PC-3 (cell line): ENCODE data around the gene NFATC1. TPM values are rescaled to one million over a fixed set of nuclear protein-coding genes. Genes with fewer than 3 reads are reported as not detected.

Source experiments
- ATAC-seq: fragments of 200-7000 bp; cut with Tn5 transposase; 2 replicates; pipeline ENCODE4 v1.9.1; 2020; ENCODE audit warnings: mild to moderate bottlenecking, moderate library complexity
- Bru-seq: library from RNA; stranded (reverse); fragments of 400-500 nt; gene quantifications from one replicate; lab custom pipeline; 2021; lab: Mats Ljungman, UMichigan
- BruChase-seq, 2 experiments: library from RNA; stranded (reverse); fragments of 400-500 nt; gene quantifications; one replicate each; lab custom pipeline; 2021; lab: Mats Ljungman, UMichigan
- BruUV-seq: library from RNA; stranded (reverse); fragments of 400-500 nt; replicated peaks from 2 replicates; lab custom pipeline; 2021; lab: Mats Ljungman, UMichigan
- CTCF ChIA-PET: fragments of 300-600 bp; sonication (Branson Sonifier 250); formaldehyde crosslinking; loops from one replicate; lab custom pipeline; 2022; ENCODE audit warnings: antibody characterized with exemption; lab: Charles Lee
- POLR2A ChIA-PET: fragments of 300-600 bp; sonication (Branson Sonifier 250); formaldehyde crosslinking; loops from one replicate; lab custom pipeline; 2022; ENCODE audit warnings: antibody characterized with exemption; ENCODE audit not compliant: unreplicated experiment; lab: Charles Lee
- DNase-seq: peaks from one replicate; pipeline ENCODE4 v3.0.0-alpha.2; 2015
- H2AFZ ChIP-seq: fragments of 300-600 bp; sonication (generic); 2 replicates; pipeline ENCODE4 v1.6.0; 2016; ENCODE audit warnings: antibody characterized with exemption, low read length
- H3F3A ChIP-seq: fragments of 300-600 bp; sonication (generic); one replicate; pipeline ENCODE4 v1.6.0; 2017; ENCODE audit warnings: antibody characterized with exemption, low read length, control low read depth, mild to moderate bottlenecking; ENCODE audit not compliant: unreplicated experiment
- H3K27ac ChIP-seq: fragments of 300-600 bp; sonication (generic); 2 replicates; pipeline ENCODE4 v1.5.1; 2016; ENCODE audit warnings: mild to moderate bottlenecking, low read length
- H3K27me3 ChIP-seq: fragments of 300-600 bp; sonication (generic); 2 replicates; pipeline ENCODE4 v1.6.1; 2016; ENCODE audit warnings: low read length, mixed read lengths
- H3K36me3 ChIP-seq: fragments of 300-600 bp; sonication (generic); 2 replicates; pipeline ENCODE4 v1.6.1; 2016; ENCODE audit warnings: low read depth, mixed run types, low read length, mixed read lengths
- H3K4me1 ChIP-seq: fragments of 300-600 bp; sonication (generic); 2 replicates; pipeline ENCODE4 v1.5.1; 2016; ENCODE audit warnings: low read length; ENCODE audit not compliant: insufficient read depth
- H3K4me2 ChIP-seq: fragments of 300-600 bp; sonication (generic); 2 replicates; pipeline ENCODE4 v1.6.0; 2016; ENCODE audit warnings: low read length
- H3K4me3 ChIP-seq: fragments of 300-600 bp; sonication (generic); 2 replicates; pipeline ENCODE4 v1.5.1; 2016; ENCODE audit warnings: mild to moderate bottlenecking, low read length, mixed read lengths
- H3K79me2 ChIP-seq: fragments of 300-600 bp; sonication (generic); 2 replicates; pipeline ENCODE4 v1.6.1; 2017; ENCODE audit warnings: low read length, mixed read lengths
- H3K9ac ChIP-seq: fragments of 300-600 bp; sonication (generic); 2 replicates; pipeline ENCODE4 v1.6.0; 2016; ENCODE audit warnings: mild to moderate bottlenecking, low read length
- H3K9me2 ChIP-seq: fragments of 300-600 bp; sonication (generic); replicated peaks from 2 replicates; pipeline ENCODE4 v1.6.1; 2016; ENCODE audit warnings: mixed run types, low read length, mixed read lengths
- H3K9me3 ChIP-seq: fragments of 300-600 bp; sonication (generic); 2 replicates; pipeline ENCODE4 v1.6.1; 2016; ENCODE audit warnings: low read length, mixed read lengths
- H4K20me1 ChIP-seq: fragments of 300-600 bp; sonication (generic); 2 replicates; pipeline ENCODE4 v1.6.1; 2016; ENCODE audit warnings: low read length, mixed read lengths
- EZH2 ChIP-seq: fragments of 300-600 bp; sonication (generic); IDR thresholded peaks from one replicate; pipeline ENCODE4 v1.6.1; 2017; ENCODE audit warnings: antibody characterized with exemption, mild to moderate bottlenecking, low read length; ENCODE audit not compliant: unreplicated experiment
- EZH2phosphoT487 ChIP-seq: fragments of 300-600 bp; sonication (generic); IDR thresholded peaks from 2 replicates; pipeline ENCODE4 v1.6.1; 2018; ENCODE audit warnings: mild to moderate bottlenecking, antibody characterized with exemption, low read length, borderline replicate concordance
- intact Hi-C: fragments of 100-400 bp; cut with micrococcal nuclease; formaldehyde crosslinking; loops from 2 replicates; pipeline ENCODE4 v1.9.0; 2023
- long read RNA-seq: library from polyadenylated mRNA; unstranded; transcript quantifications from one replicate; pipeline ENCODE4 v2.0.0, GENCODE V29; 2021; ENCODE audit not compliant: unreplicated experiment
- total RNA-seq: library from RNA; depleted of rRNA; stranded (reverse); fragments of >200 nt; gene quantifications from 2 replicates; pipeline ENCODE4 v1.2.3, GENCODE V29; 2014; rRNA removed
- TF ChIP-seq, protein P1 (sequence below): fragments of 300-600 bp; sonication (generic); conservative IDR thresholded peaks from 2 replicates; pipeline ENCODE4 v1.5.1; 2017; ENCODE audit warnings: antibody characterized with exemption, low read depth, mild to moderate bottlenecking, low read length

Gene NFATC1
- total RNA-seq (5.9 and 9.8 TPM in 2 replicates), Bru-seq, nascent RNA (percentile 28 among the genes with signal in this experiment), BruChase-seq, experiment 1, labeled RNA remaining after a 6-hour chase (percentile 25 among the genes with signal in this experiment), BruChase-seq, experiment 2, labeled RNA remaining after a 2-hour chase (percentile 28 among the genes with signal in this experiment)
- long read RNA-seq, partial matches to known transcripts: 5 of 10 reads
- long read RNA-seq, other reads (novel, unspliced or antisense): 4 of 10 reads

DNA sequence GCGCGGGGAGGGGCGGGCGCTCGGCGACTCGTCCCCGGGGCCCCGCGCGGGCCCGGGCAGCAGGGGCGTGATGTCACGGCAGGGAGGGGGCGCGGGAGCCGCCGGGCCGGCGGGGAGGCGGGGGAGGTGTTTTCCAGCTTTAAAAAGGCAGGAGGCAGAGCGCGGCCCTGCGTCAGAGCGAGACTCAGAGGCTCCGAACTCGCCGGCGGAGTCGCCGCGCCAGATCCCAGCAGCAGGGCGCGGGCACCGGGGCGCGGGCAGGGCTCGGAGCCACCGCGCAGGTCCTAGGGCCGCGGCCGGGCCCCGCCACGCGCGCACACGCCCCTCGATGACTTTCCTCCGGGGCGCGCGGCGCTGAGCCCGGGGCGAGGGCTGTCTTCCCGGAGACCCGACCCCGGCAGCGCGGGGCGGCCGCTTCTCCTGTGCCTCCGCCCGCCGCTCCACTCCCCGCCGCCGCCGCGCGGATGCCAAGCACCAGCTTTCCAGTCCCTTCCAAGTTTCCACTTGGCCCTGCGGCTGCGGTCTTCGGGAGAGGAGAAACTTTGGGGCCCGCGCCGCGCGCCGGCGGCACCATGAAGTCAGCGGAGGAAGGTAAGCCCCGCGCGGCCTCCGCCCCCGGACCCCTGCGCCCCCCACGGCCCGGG, at the start of gene NFATC1:
NFATC1 (plus strand) TSS at position 170 of the 644 bp plus-strand sequence; CDS start at position 465, 295 bp downstream.
- peak within 1 kb of the TSS; percentile 73 for H3K9ac ChIP-seq
- H3K79me2 ChIP-seq: no peaks in the 10 kb centered on the region

DNA sequence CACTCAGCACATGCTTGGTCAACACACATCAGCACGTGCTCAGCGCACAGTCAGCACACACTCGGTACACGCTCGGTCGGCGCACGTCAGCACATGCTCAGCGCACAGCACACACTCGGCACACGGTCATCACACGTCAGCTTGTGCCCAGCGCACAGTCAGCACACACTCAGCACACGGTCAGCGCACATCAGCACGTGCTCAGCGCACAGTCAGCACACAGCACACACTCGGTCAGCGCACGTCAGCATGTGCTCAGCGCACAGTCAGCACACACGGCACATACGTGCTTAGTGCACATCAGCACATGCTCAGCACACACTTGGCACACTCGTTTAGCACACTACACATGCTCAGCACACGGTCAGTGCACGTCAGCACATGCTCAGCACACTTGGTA, 49.7 kb upstream of the NFATC1 start:
- Histone ChIP-seq H3K9me3 (no peaks in the 10 kb centered on the region), H3K9ac (no peak overlapping the region), H4K20me1 (no peaks in the 10 kb centered on the region), H2AFZ (no peak overlapping the region), H3K4me1 (no peaks in the 10 kb centered on the region), H3K9me2 (no peaks in the 10 kb centered on the region), H3K27me3 (no peaks in the 10 kb centered on the region), H3K79me2 (no peaks in the 10 kb centered on the region), H3K4me3 (no peak overlapping the region), H3K27ac (no peak overlapping the region), H3F3A (no peaks in the 10 kb centered on the region), H3K4me2 (no peak overlapping the region), H3K36me3 (peaks cover 8% of the 10 kb centered on the region)
- ATAC-seq (no peak), DNase-seq (no peak)
- ChIA-PET CTCF (no interaction called here), POLR2A (no interaction called here)
- BruUV-seq: no TSS peak
- TF ChIP-seq, protein P1, sequence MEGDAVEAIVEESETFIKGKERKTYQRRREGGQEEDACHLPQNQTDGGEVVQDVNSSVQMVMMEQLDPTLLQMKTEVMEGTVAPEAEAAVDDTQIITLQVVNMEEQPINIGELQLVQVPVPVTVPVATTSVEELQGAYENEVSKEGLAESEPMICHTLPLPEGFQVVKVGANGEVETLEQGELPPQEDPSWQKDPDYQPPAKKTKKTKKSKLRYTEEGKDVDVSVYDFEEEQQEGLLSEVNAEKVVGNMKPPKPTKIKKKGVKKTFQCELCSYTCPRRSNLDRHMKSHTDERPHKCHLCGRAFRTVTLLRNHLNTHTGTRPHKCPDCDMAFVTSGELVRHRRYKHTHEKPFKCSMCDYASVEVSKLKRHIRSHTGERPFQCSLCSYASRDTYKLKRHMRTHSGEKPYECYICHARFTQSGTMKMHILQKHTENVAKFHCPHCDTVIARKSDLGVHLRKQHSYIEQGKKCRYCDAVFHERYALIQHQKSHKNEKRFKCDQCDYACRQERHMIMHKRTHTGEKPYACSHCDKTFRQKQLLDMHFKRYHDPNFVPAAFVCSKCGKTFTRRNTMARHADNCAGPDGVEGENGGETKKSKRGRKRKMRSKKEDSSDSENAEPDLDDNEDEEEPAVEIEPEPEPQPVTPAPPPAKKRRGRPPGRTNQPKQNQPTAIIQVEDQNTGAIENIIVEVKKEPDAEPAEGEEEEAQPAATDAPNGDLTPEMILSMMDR: no peak
- TF ChIP-seq EZH2phosphoT487 (no peak), EZH2 (no peak)
- intact Hi-C loops: no loop called here

More for the DNA sequence above, at the start of gene NFATC1:
- intact Hi-C loops: loop anchor here (5.0 kb wide), 1 partner anchor 131 kb away; no protein-coding TSS in a partner anchor
- Histone ChIP-seq H3F3A (no peaks in the 10 kb centered on the region), H3K4me2 (peak within 1 kb of the TSS; percentile 99), H4K20me1 (no peaks in the 10 kb centered on the region), H3K27ac (peak within 1 kb of the TSS; percentile 72), H3K4me1 (peaks cover 16% of the 10 kb centered on the region; the same call in 1 of the 2 replicates), H3K27me3 (no peaks in the 10 kb centered on the region), H3K9me2 (no peaks in the 10 kb centered on the region), H2AFZ (peak within 1 kb of the TSS; percentile 84), H3K36me3 (no peaks in the 10 kb centered on the region), H3K9me3 (no peaks in the 10 kb centered on the region), H3K4me3 (peak within 1 kb of the TSS; percentile 70)
- ATAC-seq (peak; percentile 41), DNase-seq (peak; percentile 59)
- TF ChIP-seq, protein P1: no peak
- TF ChIP-seq EZH2 (no peak), EZH2phosphoT487 (no peak)
- ChIA-PET CTCF (no interaction called here), POLR2A (no interaction called here)
- no TSS peak for BruUV-seq

DNA sequence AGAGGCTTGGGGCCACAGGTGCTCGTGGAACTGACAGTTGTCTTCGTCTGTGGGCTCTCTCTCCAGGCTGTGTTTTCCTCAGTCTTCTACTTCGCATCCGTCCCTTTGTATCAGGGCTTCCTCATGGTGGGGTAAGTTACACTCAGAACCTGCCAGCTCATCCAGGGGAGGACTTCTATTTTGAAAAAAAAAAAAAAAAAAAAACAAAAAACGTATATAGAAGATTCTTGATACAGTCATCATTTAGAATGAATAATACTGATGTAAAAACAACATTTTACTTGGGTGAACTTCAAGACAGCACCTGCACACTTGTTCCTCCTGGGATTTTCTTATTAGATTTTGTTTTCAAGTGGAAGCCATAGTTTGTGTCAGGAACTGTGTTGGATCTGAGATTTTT, 47.7 kb upstream of the NFATC1 start:
- Histone ChIP-seq H3K4me1 (no peaks in the 10 kb centered on the region), H3K9me3 (no peaks in the 10 kb centered on the region), H3K4me3 (no peak overlapping the region), H4K20me1 (no peaks in the 10 kb centered on the region), H2AFZ (no peak overlapping the region), H3K27ac (no peak overlapping the region), H3K36me3 (peaks cover 8% of the 10 kb centered on the region), H3K4me2 (no peak overlapping the region), H3K9me2 (no peaks in the 10 kb centered on the region), H3K9ac (no peak overlapping the region), H3K27me3 (no peaks in the 10 kb centered on the region), H3F3A (no peaks in the 10 kb centered on the region), H3K79me2 (no peaks in the 10 kb centered on the region)
- no TSS peak for BruUV-seq
- ChIA-PET POLR2A (no interaction called here), CTCF (no interaction called here)
- TF ChIP-seq EZH2phosphoT487 (no peak), EZH2 (no peak)
- TF ChIP-seq, protein P1: no peak
- ATAC-seq (no peak), DNase-seq (no peak)
- intact Hi-C loops: no loop called here
